ENCODE data around the gene CYSTM1.

The CYSTM1 gene

GRCh38 chr5:140245926-140246325 is 70.9 kb downstream of the CYSTM1 start:
- Histone ChIP-seq H3K9me2 (replicated peaks; ENCODE audit: control insufficient read depth, low read length) (no peaks in the 10 kb centered on the region), H3K4me1 (ENCODE audit: control insufficient read depth, low read length) (peaks cover 29% of the 10 kb centered on the region), H4K20me1 (ENCODE audit: control insufficient read depth, insufficient read depth, low read depth, low read length) (no peaks in the 10 kb centered on the region), H3K4me3 (ENCODE audit: low read length) (no peak overlapping the region), H3K9me3 (ENCODE audit: control insufficient read depth, insufficient read depth, low read length) (no peaks in the 10 kb centered on the region), H3K36me3 (ENCODE audit: control insufficient read depth, low read length) (peaks cover 21% of the 10 kb centered on the region), H3K79me2 (ENCODE audit: control insufficient read depth, low read length) (0 out of 2 replicates have a peak, but pooled peaks cover 3% of the 10 kb centered on the region), H3K27ac (ENCODE audit: low read depth, low read length) (no peak overlapping the region), H3F3A (ENCODE audit: control insufficient read depth, insufficient read depth) (no peaks in the 10 kb centered on the region), H3K4me2 (ENCODE audit: low read length) (peak overlapping the region; percentile 60), H3K27me3 (ENCODE audit: control insufficient read depth, low read length) (no peaks in the 10 kb centered on the region)
- no peak for TF ChIP-seq EZH2phosphoT487 (IDR thresholded peaks at IDR 0.05; ENCODE audit: borderline replicate concordance, low read length)

DNA sequence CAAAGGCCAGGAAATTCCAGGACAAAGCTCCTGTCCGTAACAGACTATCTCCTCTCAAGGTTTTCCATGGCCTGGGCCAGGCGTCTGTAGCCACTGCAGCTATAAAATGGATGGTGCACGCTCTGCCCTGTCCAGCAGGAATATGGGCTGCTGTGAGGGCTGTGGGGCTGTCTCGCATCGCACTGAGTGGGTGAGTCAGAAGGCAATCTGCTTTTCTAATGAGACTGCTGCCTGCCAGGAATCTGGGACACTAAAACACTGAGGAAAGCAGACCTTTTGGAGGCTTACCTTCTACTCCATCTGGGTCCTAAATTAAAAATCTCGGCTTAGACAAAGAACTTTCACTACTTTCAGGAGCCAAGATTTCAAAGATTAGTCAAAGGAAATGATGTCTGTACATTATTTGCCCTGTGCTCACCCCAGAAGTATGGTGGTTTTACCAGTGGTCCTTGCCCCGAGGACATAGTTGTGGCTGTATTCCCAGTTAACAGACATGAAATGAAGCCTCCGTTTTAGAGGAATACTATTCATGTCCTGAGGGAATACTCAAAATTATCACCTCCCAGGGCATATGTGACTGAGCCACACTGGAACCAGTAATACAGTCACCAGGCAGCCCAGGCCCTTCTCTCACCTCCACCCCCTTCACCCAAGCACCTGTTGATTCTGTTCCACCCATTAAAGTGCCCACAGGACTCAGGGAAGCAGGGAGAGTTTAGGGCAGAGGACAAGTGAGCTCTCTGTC is 71.6 kb downstream of the CYSTM1 start:
- no peak overlapping the region for H3K4me3 ChIP-seq (ENCODE audit: low read length)
- no peaks in the 10 kb centered on the region for H3K9me2 ChIP-seq (replicated peaks; ENCODE audit: control insufficient read depth, low read length)
- no peak overlapping the region for H3K27ac ChIP-seq (ENCODE audit: low read depth, low read length)
- 0 out of 2 replicates have a peak, but pooled peaks cover 3% of the 10 kb centered on the region for H3K79me2 ChIP-seq (ENCODE audit: control insufficient read depth, low read length)
- peaks cover 29% of the 10 kb centered on the region for H3K4me1 ChIP-seq (ENCODE audit: control insufficient read depth, low read length)
- no peaks in the 10 kb centered on the region for H3F3A ChIP-seq (ENCODE audit: control insufficient read depth, insufficient read depth)
- 0 out of 2 replicates have a peak overlapping the region, but pooled peaks have one; percentile 60 for H3K4me2 ChIP-seq (ENCODE audit: low read length)
- peaks cover 21% of the 10 kb centered on the region for H3K36me3 ChIP-seq (ENCODE audit: control insufficient read depth, low read length)
- no peaks in the 10 kb centered on the region for H3K27me3 ChIP-seq (ENCODE audit: control insufficient read depth, low read length)
- TF ChIP-seq CTCF (IDR thresholded peaks at IDR 0.05; ENCODE audit: low read depth, low read length, poor library complexity, severe bottlenecking) (no peak), EZH2phosphoT487 (IDR thresholded peaks at IDR 0.05; ENCODE audit: borderline replicate concordance, low read length) (no peak)
- no peaks in the 10 kb centered on the region for H3K9me3 ChIP-seq (ENCODE audit: control insufficient read depth, insufficient read depth, low read length)
- no peaks in the 10 kb centered on the region for H4K20me1 ChIP-seq (ENCODE audit: control insufficient read depth, insufficient read depth, low read depth, low read length)

GRCh38 chr5:140248414-140248813 is 73.4 kb downstream of the CYSTM1 start:
- H3K9me2 ChIP-seq (replicated peaks; ENCODE audit: control insufficient read depth, low read length) = no peaks in the 10 kb centered on the region
- no peaks in the 10 kb centered on the region for H4K20me1 ChIP-seq (ENCODE audit: control insufficient read depth, insufficient read depth, low read depth, low read length)
- H3K36me3 ChIP-seq (ENCODE audit: control insufficient read depth, low read length) = peaks cover 21% of the 10 kb centered on the region
- H3K9me3 ChIP-seq (ENCODE audit: control insufficient read depth, insufficient read depth, low read length) = no peaks in the 10 kb centered on the region
- TF ChIP-seq EZH2phosphoT487 (IDR thresholded peaks at IDR 0.05; ENCODE audit: borderline replicate concordance, low read length) = no peak
- 0 out of 2 replicates have a peak, but pooled peaks cover 3% of the 10 kb centered on the region for H3K79me2 ChIP-seq (ENCODE audit: control insufficient read depth, low read length)
- no peaks in the 10 kb centered on the region for H3F3A ChIP-seq (ENCODE audit: control insufficient read depth, insufficient read depth)
- H3K27ac ChIP-seq (ENCODE audit: low read depth, low read length) = no peak overlapping the region
- H3K4me2 ChIP-seq (ENCODE audit: low read length) = no peak overlapping the region
- H3K4me1 ChIP-seq (ENCODE audit: control insufficient read depth, low read length) = peaks cover 29% of the 10 kb centered on the region
- H3K27me3 ChIP-seq (ENCODE audit: control insufficient read depth, low read length) = no peaks in the 10 kb centered on the region
- no peak overlapping the region for H3K4me3 ChIP-seq (ENCODE audit: low read length)

- Histone ChIP-seq H4K20me1 (ENCODE audit: control insufficient read depth, insufficient read depth, low read depth, low read length) (no peaks in the 10 kb centered on the region), H3K27ac (ENCODE audit: low read depth, low read length) (no peak overlapping the region), H3F3A (ENCODE audit: control insufficient read depth, insufficient read depth) (no peaks in the 10 kb centered on the region), H3K36me3 (ENCODE audit: control insufficient read depth, low read length) (peaks cover 20% of the 10 kb centered on the region), H3K9me2 (replicated peaks; ENCODE audit: control insufficient read depth, low read length) (no peaks in the 10 kb centered on the region), H3K4me2 (ENCODE audit: low read length) (no peak overlapping the region), H3K27me3 (ENCODE audit: control insufficient read depth, low read length) (no peaks in the 10 kb centered on the region), H3K9me3 (ENCODE audit: control insufficient read depth, insufficient read depth, low read length) (no peaks in the 10 kb centered on the region), H3K4me3 (ENCODE audit: low read length) (no peak overlapping the region), H3K4me1 (ENCODE audit: control insufficient read depth, low read length) (peaks cover 28% of the 10 kb centered on the region), H3K79me2 (ENCODE audit: control insufficient read depth, low read length) (0 out of 2 replicates have a peak, but pooled peaks cover 3% of the 10 kb centered on the region)
- no peak for TF ChIP-seq EZH2phosphoT487 (IDR thresholded peaks at IDR 0.05; ENCODE audit: borderline replicate concordance, low read length)
- TF ChIP-seq CTCF (IDR thresholded peaks at IDR 0.05; ENCODE audit: low read depth, low read length, poor library complexity, severe bottlenecking) = no peak
These were observed 74.5 kb downstream of the CYSTM1 start for GRCh38 chr5:140249536-140249935.

Measured in DOHH2 (cell line).